Tibial artery (tissue), 4 donors: ENCODE measurements around the gene PABPN1L.

Experiments used
- DNase-seq, 2 donors: peaks; one replicate each; pipeline ENCODE4 v3.0.0-alpha.2; 2019
- H3K27ac ChIP-seq, 2 donors: fragments of 200-600 bp; sonication (generic) in 1 of 2; 1 replicate in 1 of 2; 2 replicates in 1 of 2; pipeline ENCODE4 v1.5.1; 2018 to 2019; ENCODE audit warnings: mild to moderate bottlenecking in 1 of 2
- H3K27me3 ChIP-seq, 2 donors: fragments of 200-600 bp; sonication (generic) in 1 of 2; one replicate each; pipeline versions ENCODE4 v1.5.1 to v1.6.0; 2016 to 2019
- H3K36me3 ChIP-seq, 3 donors: fragments of 200-600 bp; sonication (generic) in 2 of 3; one replicate each; pipeline ENCODE4 v1.5.1; 2016 to 2019; ENCODE audit warnings: mild to moderate bottlenecking in 2 of 3
- H3K4me1 ChIP-seq, 4 donors: fragments of 200-600 bp; sonication (generic) in 2 of 4; 1 replicate in 3 of 4; 2 replicates in 1 of 4; pipeline ENCODE4 v1.5.1; 2016 to 2019
- H3K4me3 ChIP-seq, 2 donors: fragments of 200-600 bp; sonication (generic) in 1 of 2; 1 replicate in 1 of 2; 2 replicates in 1 of 2; pipeline ENCODE4 v1.5.1; 2018 to 2019; ENCODE audit warnings: mild to moderate bottlenecking in 2 of 2
- H3K9me3 ChIP-seq, 3 donors: fragments of 200-600 bp; sonication (generic) in 1 of 3; one replicate each; pipeline ENCODE4 v1.5.1; 2016 to 2019
- CTCF ChIP-seq, 2 experiments: fragments of 200-600 bp in 1 of 2; fragments of 450-650 bp in 1 of 2; IDR thresholded peaks; one replicate each; pipeline ENCODE4 v1.5.1; 2017 to 2019; ENCODE audit warnings: antibody characterized with exemption in 2 of 2, mild to moderate bottlenecking in 1 of 2, moderate library complexity in 1 of 2
- intact Hi-C: fragments of 100-400 bp; cut with DNase I; formaldehyde crosslinking; loops from one replicate; pipeline ENCODE4 v1.15.0; 2023; ENCODE audit warnings: low total_unique reads

Gene PABPN1L

DNA sequence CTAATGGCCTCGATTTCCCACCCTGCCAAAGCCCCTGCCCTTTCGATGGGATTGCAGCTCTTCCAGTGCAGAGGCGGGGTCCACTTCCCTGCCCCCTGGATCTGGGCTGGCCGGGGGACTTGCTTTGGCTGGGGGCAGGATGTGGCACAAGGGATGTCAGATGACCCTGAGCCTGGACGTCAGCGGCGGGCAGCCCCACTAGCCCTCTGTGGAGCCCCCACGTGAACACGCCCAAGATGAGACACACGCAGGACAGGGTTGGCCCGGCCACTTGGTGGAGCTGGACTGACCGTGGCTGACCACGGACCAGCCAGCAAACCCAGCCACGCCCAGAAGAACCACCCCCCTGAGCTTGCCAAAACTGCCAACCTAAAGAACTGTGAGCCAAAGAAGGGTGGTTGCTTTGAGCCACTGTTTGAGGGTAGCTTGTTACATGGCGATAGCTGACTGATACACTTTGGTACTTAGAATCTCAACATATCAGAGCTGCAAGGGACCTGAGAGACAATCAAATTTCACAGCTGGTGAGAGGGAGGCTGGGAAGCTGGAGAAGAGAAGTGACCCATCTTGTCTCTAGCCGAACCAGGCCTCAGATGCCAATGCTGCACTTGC lies 46.6 kb upstream of the PABPN1L start:
- Histone ChIP-seq H3K27me3 (peaks cover 0 to 88% of the 10 kb centered on the region in 2 donors), H3K4me3 (no peak overlapping the region), H3K27ac (no peak overlapping the region), H3K4me1 (peaks cover 0 to 16% (median 3%) of the 10 kb centered on the region in 4 donors), H3K36me3 (no peaks in the 10 kb centered on the region), H3K9me3 (no peaks in the 10 kb centered on the region)
- TF ChIP-seq CTCF (IDR thresholded peaks at IDR 0.05): no peak
- DNase-seq: no peak
- intact Hi-C loops: no loop called here

DNA sequence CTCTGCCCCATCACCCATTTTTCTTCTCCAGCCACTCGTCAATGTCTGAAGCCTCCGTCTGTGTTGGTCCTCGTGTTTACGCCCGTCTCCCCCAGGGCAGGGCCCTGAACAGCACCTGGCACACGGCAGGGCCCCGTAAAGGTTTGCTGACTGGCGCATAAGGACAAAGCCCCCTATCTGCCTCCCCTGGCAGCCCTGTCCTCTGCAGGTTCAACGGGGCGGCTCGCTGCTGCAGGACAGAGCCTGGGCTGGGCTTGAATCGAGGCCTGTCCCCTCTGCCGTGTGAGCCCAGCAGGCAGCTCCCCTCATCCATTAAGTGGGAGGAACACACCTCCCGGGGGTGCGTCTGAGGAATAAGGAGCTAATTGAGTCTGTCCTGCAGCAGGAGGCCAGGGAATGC lies 46.1 kb upstream of the PABPN1L start:
- intact Hi-C loops: no loop called here
- H3K4me1 ChIP-seq: peaks cover 0 to 16% (median 3%) of the 10 kb centered on the region in 4 donors
- no peak for DNase-seq
- H3K27me3 ChIP-seq: peaks cover 0 to 83% of the 10 kb centered on the region in 2 donors
- H3K27ac ChIP-seq: no peak overlapping the region
- no peaks in the 10 kb centered on the region for H3K36me3 ChIP-seq
- no peaks in the 10 kb centered on the region for H3K9me3 ChIP-seq
- no peak for TF ChIP-seq CTCF (IDR thresholded peaks at IDR 0.05)
- no peak overlapping the region for H3K4me3 ChIP-seq

DNA sequence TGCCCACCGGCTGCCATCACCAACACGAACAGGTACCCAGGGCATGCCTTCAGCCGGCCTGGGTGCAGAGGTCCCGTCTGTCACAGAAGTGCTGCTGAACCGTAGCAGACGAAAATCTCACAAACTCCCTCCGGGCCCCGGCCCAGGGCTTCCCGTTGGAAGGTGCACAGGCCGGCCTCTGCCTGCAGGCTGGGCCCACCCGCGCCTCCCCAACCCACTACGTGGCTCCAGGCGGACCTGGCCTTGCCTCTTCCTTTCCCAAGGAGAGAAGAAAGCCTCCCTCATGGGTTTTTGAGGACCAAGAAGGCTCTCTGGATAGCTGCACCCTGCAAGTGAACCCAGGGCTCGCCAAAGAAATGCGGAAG lies 45.5 kb upstream of the PABPN1L start:
- Histone ChIP-seq H3K4me1 (peaks cover 0 to 16% (median 3%) of the 10 kb centered on the region in 4 donors), H3K36me3 (no peaks in the 10 kb centered on the region), H3K27me3 (peaks cover 0 to 85% of the 10 kb centered on the region in 2 donors), H3K27ac (no peak overlapping the region), H3K9me3 (no peaks in the 10 kb centered on the region), H3K4me3 (no peak overlapping the region)
- intact Hi-C loops: no loop called here
- DNase-seq: no peak
- TF ChIP-seq CTCF (IDR thresholded peaks at IDR 0.05): no peak

GRCh38 chr16:88911136-88911945 lies 44.9 kb upstream of the PABPN1L start:
- Histone ChIP-seq H3K9me3 (no peaks in the 10 kb centered on the region), H3K27ac (no peak overlapping the region)
- no peak for DNase-seq

More at GRCh38 chr16:88911136-88911945, 44.9 kb upstream of the PABPN1L start:
- Histone ChIP-seq H3K4me1 (peaks cover 0 to 16% (median 3%) of the 10 kb centered on the region in 4 donors), H3K4me3 (no peak overlapping the region), H3K27me3 (peaks cover 0 to 80% of the 10 kb centered on the region in 2 donors), H3K36me3 (no peaks in the 10 kb centered on the region)
- intact Hi-C loops: no loop called here
- no peak for TF ChIP-seq CTCF (IDR thresholded peaks at IDR 0.05)
